Skeletal muscle cell (primary cell): Measurements from ENCODE around the gene RNF167.

Source experiments
- DNase-seq: peaks from one replicate; pipeline ENCODE4 v3.0.0-alpha.2; 2010; ENCODE audit warnings: low read depth
- H3K4me3 ChIP-seq: 2 replicates; pipeline ENCODE4 v1.5.1; 2011; ENCODE audit warnings: low read depth, mild to moderate bottlenecking, control low read depth, low read length, moderate library complexity

Gene RNF167

GRCh38 chr17:4939796-4940554 is at the start of gene RNF167, which contains the start of gene SLC25A11:
Gene RNF167 (plus strand): TSS chr17:4940268. CDS start chr17:4940910, 642 bp downstream.
Gene SLC25A11 (minus strand): TSS chr17:4940046. CDS start chr17:4939910, 136 bp downstream.
- peak within 1 kb of the TSS; percentile 91 for H3K4me3 ChIP-seq
- peak; percentile 99 for DNase-seq

GRCh38 chr17:4891411-4892410 is 48.4 kb upstream of the RNF167 start:
- no peak for DNase-seq
- no peak overlapping the region for H3K4me3 ChIP-seq

GRCh38 chr17:4892499-4893221 is 47.4 kb upstream of the RNF167 start:
- no peak overlapping the region for H3K4me3 ChIP-seq
- no peak for DNase-seq

GRCh38 chr17:4893272-4893671 is 46.8 kb upstream of the RNF167 start:
- H3K4me3 ChIP-seq: no peak overlapping the region
- no peak for DNase-seq

- no peak overlapping the region for H3K4me3 ChIP-seq
- no peak for DNase-seq
Measured at GRCh38 chr17:4893721-4894560, 46.1 kb upstream of the RNF167 start.

- no peak overlapping the region for H3K4me3 ChIP-seq
- DNase-seq: no peak
Measured at GRCh38 chr17:4895121-4895520, 44.9 kb upstream of the RNF167 start.

- DNase-seq: no peak
- H3K4me3 ChIP-seq: no peak overlapping the region
Measured at GRCh38 chr17:4895657-4896331, 44.3 kb upstream of the RNF167 start.

- no peak for DNase-seq
- no peak overlapping the region for H3K4me3 ChIP-seq
Measured at GRCh38 chr17:4896332-4897197, 43.5 kb upstream of the RNF167 start.

GRCh38 chr17:4897198-4897687 is 42.8 kb upstream of the RNF167 start:
- no peak overlapping the region for H3K4me3 ChIP-seq

GRCh38 chr17:4897785-4898184 is 42.3 kb upstream of the RNF167 start:
- H3K4me3 ChIP-seq: no peak overlapping the region
- no peak for DNase-seq

More at GRCh38 chr17:4897198-4897687, 42.8 kb upstream of the RNF167 start:
- no peak for DNase-seq

GRCh38 chr17:4898351-4898750 is 41.7 kb upstream of the RNF167 start:
- peak overlapping the region; percentile 53 for H3K4me3 ChIP-seq
- no peak for DNase-seq

GRCh38 chr17:4898927-4899326 is 41.1 kb upstream of the RNF167 start:
- H3K4me3 ChIP-seq: peak overlapping the region; percentile 53
- no peak for DNase-seq

- peak; percentile 80 for DNase-seq
- H3K4me3 ChIP-seq: peak within 1 kb of the TSS; percentile 53
Measured at GRCh38 chr17:4899341-4900230, 40.5 kb upstream of the RNF167 start, which contains the start of gene C17orf107. Gene C17orf107 (plus strand): TSS chr17:4899536. CDS start chr17:4899763, 227 bp downstream.

- peak overlapping the region; percentile 53 for H3K4me3 ChIP-seq
- DNase-seq: no peak
Measured at GRCh38 chr17:4900231-4901107, 39.6 kb upstream of the RNF167 start.

- no peak for DNase-seq
- no peak overlapping the region for H3K4me3 ChIP-seq
Measured at GRCh38 chr17:4901108-4901647, 38.9 kb upstream of the RNF167 start.
